IPS DF 6.9 (cell line): Measurements from ENCODE around the gene HYKK.

Source experiments
- DNase-seq: peaks from one replicate; pipeline ENCODE4 v3.0.0-alpha.2; 2013; ENCODE audit warnings: low read depth, low spot score
- H3K27ac ChIP-seq: one replicate; pipeline ENCODE4 v1.5.1; 2013; ENCODE audit warnings: low read length, control low read depth
- H3K27me3 ChIP-seq: 2 replicates; pipeline ENCODE4 v1.6.1; 2013; ENCODE audit warnings: mild to moderate bottlenecking, low read length; ENCODE audit not compliant: control insufficient read depth, insufficient read depth
- H3K36me3 ChIP-seq: 2 replicates; pipeline ENCODE4 v1.6.1; 2013; ENCODE audit warnings: low read length; ENCODE audit not compliant: control insufficient read depth, insufficient read depth
- H3K4me1 ChIP-seq: 2 replicates; pipeline ENCODE4 v1.6.1; 2013; ENCODE audit warnings: low read length; ENCODE audit not compliant: control insufficient read depth, insufficient read depth
- H3K4me3 ChIP-seq: 2 replicates; pipeline ENCODE4 v1.5.1; 2013; ENCODE audit warnings: mild to moderate bottlenecking, low read length
- H3K9me3 ChIP-seq: 2 replicates; pipeline ENCODE4 v1.6.1; 2013; ENCODE audit warnings: low read length, inconsistent platforms; ENCODE audit not compliant: control insufficient read depth, insufficient read depth
- WGBS: extraction: QIAGEN DNeasy Blood & Tissue Kit; methylation state at CpG from one replicate; pipeline ENCODE4 v1.1.7; 2013; ENCODE audit warnings: mixed read lengths, missing lambda C conversion rate; ENCODE audit not compliant: insufficient read length, insufficient coverage; 5-methylcytosine and 5-hydroxymethylcytosine counted together

Gene HYKK

GRCh38 chr15:78561490-78561889 is 54.1 kb downstream of the HYKK start:
- no peaks in the 10 kb centered on the region for H3K27me3 ChIP-seq
- H3K36me3 ChIP-seq, result no peaks in the 10 kb centered on the region
- H3K9me3 ChIP-seq, result no peaks in the 10 kb centered on the region
- no CpG with 5 or more reads among the region's 5 CpGs for WGBS
- no peak for DNase-seq
- no peaks in the 10 kb centered on the region for H3K4me1 ChIP-seq
- no peak overlapping the region for H3K27ac ChIP-seq
- H3K4me3 ChIP-seq, result no peak overlapping the region

- Histone ChIP-seq H3K36me3 (no peaks in the 10 kb centered on the region), H3K9me3 (no peaks in the 10 kb centered on the region), H3K27ac (no peak overlapping the region), H3K4me1 (no peaks in the 10 kb centered on the region), H3K27me3 (no peaks in the 10 kb centered on the region), H3K4me3 (no peak overlapping the region)
- 100% methylated on average over 1 of the region's 2 CpGs for WGBS
- DNase-seq, result no peak
Observed at GRCh38 chr15:78563092-78563491, 55.7 kb downstream of the HYKK start.

GRCh38 chr15:78564743-78565096 is 57.3 kb downstream of the HYKK start:
- no peak overlapping the region; the same call in 1 of the 2 replicates for H3K4me3 ChIP-seq
- no peak overlapping the region for H3K27ac ChIP-seq
- no CpG with 5 or more reads among the region's 11 CpGs for WGBS
- no peaks in the 10 kb centered on the region for H3K36me3 ChIP-seq
- no peaks in the 10 kb centered on the region for H3K27me3 ChIP-seq
- H3K4me1 ChIP-seq, result no peaks in the 10 kb centered on the region
- no peak for DNase-seq
- no peaks in the 10 kb centered on the region for H3K9me3 ChIP-seq

- peak within 1 kb of the TSS; percentile 84 for H3K4me3 ChIP-seq
- H3K4me1 ChIP-seq, result no peaks in the 10 kb centered on the region
- WGBS, result no CpG with 5 or more reads among the region's 75 CpGs
- H3K36me3 ChIP-seq, result no peaks in the 10 kb centered on the region
- no peak within 1 kb of the TSS for H3K27ac ChIP-seq
- H3K27me3 ChIP-seq, result no peaks in the 10 kb centered on the region
- no peaks in the 10 kb centered on the region for H3K9me3 ChIP-seq
- peak; percentile 85 for DNase-seq
Observed at GRCh38 chr15:78565097-78565950, 57.9 kb downstream of the HYKK start, which contains the start of gene CHRNA5. TSS of gene CHRNA5 (plus strand) at chr15:78565520. CDS start at chr15:78565720, 200 bp downstream.

- Histone ChIP-seq H3K36me3 (no peaks in the 10 kb centered on the region), H3K9me3 (no peaks in the 10 kb centered on the region), H3K4me1 (no peaks in the 10 kb centered on the region), H3K27ac (no peak overlapping the region), H3K4me3 (peak overlapping the region; percentile 84; the same call in 1 of the 2 replicates), H3K27me3 (no peaks in the 10 kb centered on the region)
- no CpG with 5 or more reads among the region's 19 CpGs for WGBS
- DNase-seq, result no peak
Observed at GRCh38 chr15:78565951-78566774, 58.8 kb downstream of the HYKK start.

GRCh38 chr15:78567531-78567930 is 60.2 kb downstream of the HYKK start:
- H3K4me3 ChIP-seq, result no peak overlapping the region
- no peaks in the 10 kb centered on the region for H3K4me1 ChIP-seq
- H3K27me3 ChIP-seq, result no peaks in the 10 kb centered on the region
- H3K36me3 ChIP-seq, result no peaks in the 10 kb centered on the region
- no peak for DNase-seq
- no CpG with 5 or more reads among the region's 4 CpGs for WGBS
- no peaks in the 10 kb centered on the region for H3K9me3 ChIP-seq
- H3K27ac ChIP-seq, result no peak overlapping the region

- Histone ChIP-seq H3K4me1 (no peaks in the 10 kb centered on the region), H3K27ac (no peak overlapping the region), H3K36me3 (no peaks in the 10 kb centered on the region), H3K4me3 (no peak overlapping the region), H3K27me3 (no peaks in the 10 kb centered on the region), H3K9me3 (no peaks in the 10 kb centered on the region)
- DNase-seq, result no peak
- no CpG with 5 or more reads among the region's 2 CpGs for WGBS
Observed at GRCh38 chr15:78570710-78571109, 63.3 kb downstream of the HYKK start.

- Histone ChIP-seq H3K4me3 (no peak overlapping the region), H3K27me3 (no peaks in the 10 kb centered on the region), H3K4me1 (no peaks in the 10 kb centered on the region), H3K9me3 (no peaks in the 10 kb centered on the region), H3K27ac (no peak overlapping the region), H3K36me3 (no peaks in the 10 kb centered on the region)
- no CpG with 5 or more reads among the region's 4 CpGs for WGBS
- no peak for DNase-seq
Observed at GRCh38 chr15:78571382-78571781, 64.0 kb downstream of the HYKK start.

GRCh38 chr15:78573416-78573815 is 66.0 kb downstream of the HYKK start:
- Histone ChIP-seq H3K36me3 (no peaks in the 10 kb centered on the region), H3K27ac (no peak overlapping the region), H3K9me3 (no peaks in the 10 kb centered on the region), H3K4me3 (no peak overlapping the region), H3K27me3 (no peaks in the 10 kb centered on the region), H3K4me1 (no peaks in the 10 kb centered on the region)
- no peak for DNase-seq
- no CpG with 5 or more reads among the region's 4 CpGs for WGBS

GRCh38 chr15:78574944-78575343 is 67.6 kb downstream of the HYKK start:
- Histone ChIP-seq H3K9me3 (no peaks in the 10 kb centered on the region), H3K36me3 (no peaks in the 10 kb centered on the region), H3K4me1 (no peaks in the 10 kb centered on the region), H3K27ac (no peak overlapping the region), H3K27me3 (no peaks in the 10 kb centered on the region), H3K4me3 (no peak overlapping the region)
- no peak for DNase-seq
- no CpG with 5 or more reads among the region's 1 CpG for WGBS
